Cardiac fibroblast (primary cell): Measurements from ENCODE around the gene SLC6A6.

Experiments used
- DNase-seq, 2 donors: peaks; one replicate each; pipeline versions ENCODE4 v3.0.0 to v3.0.0-alpha.2; 2010; ENCODE audit warnings: low read depth in 2 of 2
- H3K4me3 ChIP-seq, 2 donors: replicated peaks in 1 of 2; 1 replicate in 1 of 2; 2 replicates in 1 of 2; pipeline ENCODE4 v1.5.1; 2011; ENCODE audit warnings: low read depth in 2 of 2, low read length in 2 of 2, mild to moderate bottlenecking in 2 of 2, moderate library complexity in 1 of 2
- TF ChIP-seq, protein P1 (sequence below): IDR thresholded peaks from one replicate; pipeline ENCODE4 v1.5.1; 2011; ENCODE audit warnings: low read depth, mild to moderate bottlenecking, low read length, inconsistent platforms

SLC6A6 gene

DNA sequence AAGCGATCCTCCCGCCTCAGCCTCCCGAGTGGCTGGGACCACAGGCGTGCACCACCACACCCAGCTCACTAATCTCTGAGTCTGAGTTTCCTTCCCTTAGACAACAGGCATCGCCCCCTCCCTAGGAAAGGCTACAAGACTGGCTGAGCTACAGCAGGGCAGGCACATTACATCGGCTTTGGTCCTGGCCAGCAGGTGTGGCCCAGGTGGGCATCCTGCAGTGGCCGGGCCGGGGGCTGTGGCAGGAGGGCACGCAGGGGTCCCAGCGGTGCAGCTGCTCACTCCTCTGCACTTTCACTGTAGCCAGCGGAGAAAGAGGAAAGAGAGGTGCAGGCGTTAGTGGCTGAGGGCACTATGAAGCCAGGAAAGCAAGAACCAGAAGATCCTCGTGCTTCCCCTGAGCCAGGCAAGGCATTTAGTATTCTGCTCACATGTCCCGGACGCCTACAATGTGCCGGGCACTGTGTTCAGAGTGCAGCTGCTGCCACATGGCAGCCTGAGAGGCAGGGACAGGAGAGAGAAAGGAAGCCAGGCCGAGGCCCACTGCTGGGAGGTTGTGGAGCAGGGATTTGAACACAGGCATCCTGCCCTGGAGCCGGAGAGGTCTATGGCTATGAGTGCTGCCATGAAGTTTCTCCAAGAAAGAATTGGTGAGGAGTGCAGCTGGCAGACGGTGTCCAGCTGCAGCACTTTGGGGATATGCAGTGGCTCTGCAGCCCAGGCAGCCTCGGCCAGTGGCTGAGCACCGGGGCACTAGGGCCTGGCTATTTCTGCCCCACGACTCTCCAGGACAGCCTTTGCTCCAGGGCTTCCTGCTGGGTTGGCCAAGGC, 115.4 kb downstream of the SLC6A6 start:
- DNase-seq = no peak
- H3K4me3 ChIP-seq = no peak overlapping the region
- TF ChIP-seq, protein P1, sequence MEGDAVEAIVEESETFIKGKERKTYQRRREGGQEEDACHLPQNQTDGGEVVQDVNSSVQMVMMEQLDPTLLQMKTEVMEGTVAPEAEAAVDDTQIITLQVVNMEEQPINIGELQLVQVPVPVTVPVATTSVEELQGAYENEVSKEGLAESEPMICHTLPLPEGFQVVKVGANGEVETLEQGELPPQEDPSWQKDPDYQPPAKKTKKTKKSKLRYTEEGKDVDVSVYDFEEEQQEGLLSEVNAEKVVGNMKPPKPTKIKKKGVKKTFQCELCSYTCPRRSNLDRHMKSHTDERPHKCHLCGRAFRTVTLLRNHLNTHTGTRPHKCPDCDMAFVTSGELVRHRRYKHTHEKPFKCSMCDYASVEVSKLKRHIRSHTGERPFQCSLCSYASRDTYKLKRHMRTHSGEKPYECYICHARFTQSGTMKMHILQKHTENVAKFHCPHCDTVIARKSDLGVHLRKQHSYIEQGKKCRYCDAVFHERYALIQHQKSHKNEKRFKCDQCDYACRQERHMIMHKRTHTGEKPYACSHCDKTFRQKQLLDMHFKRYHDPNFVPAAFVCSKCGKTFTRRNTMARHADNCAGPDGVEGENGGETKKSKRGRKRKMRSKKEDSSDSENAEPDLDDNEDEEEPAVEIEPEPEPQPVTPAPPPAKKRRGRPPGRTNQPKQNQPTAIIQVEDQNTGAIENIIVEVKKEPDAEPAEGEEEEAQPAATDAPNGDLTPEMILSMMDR = no peak

DNA sequence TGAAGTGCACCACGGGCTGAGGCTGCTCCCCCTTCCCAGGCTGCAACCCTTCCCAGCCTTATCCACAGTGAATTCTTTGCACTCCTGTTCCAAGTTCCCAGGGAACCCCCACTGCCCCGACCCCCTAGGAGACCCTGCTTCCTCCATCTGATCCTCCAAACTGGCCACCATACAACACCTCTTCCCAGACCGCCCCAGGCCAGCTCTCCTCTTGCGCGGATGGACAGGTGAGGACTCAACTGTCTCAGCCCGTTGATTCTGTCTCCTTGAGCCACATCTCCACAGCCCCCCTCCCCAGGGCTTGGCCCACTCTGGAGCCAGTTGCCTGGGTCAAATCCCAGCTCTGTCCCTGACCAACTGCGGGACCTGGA, 116.0 kb downstream of the SLC6A6 start:
- no peak overlapping the region for H3K4me3 ChIP-seq
- TF ChIP-seq, protein P1 = no peak
- DNase-seq = no peak

DNA sequence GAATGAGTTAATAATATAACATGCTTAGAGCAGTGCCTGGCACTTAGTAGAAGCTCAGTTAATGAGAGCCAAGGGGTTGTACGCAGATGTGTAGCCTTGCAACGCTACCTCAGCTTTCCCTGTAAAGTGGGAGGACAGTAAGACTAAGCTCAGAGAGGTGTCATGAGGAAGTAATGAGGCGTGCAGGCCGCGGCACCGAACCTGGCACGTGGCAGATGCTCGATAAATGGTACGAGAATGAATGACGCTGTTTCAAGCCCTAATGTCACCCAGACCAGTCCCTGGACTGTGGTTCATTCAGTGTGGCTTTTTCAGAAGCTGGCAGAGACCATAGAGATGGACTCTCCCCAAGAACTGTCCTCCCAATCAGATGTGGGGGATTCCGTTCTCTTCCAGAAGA, 116.5 kb downstream of the SLC6A6 start:
- DNase-seq = no peak
- TF ChIP-seq, protein P1 = no peak
- no peak overlapping the region for H3K4me3 ChIP-seq

DNA sequence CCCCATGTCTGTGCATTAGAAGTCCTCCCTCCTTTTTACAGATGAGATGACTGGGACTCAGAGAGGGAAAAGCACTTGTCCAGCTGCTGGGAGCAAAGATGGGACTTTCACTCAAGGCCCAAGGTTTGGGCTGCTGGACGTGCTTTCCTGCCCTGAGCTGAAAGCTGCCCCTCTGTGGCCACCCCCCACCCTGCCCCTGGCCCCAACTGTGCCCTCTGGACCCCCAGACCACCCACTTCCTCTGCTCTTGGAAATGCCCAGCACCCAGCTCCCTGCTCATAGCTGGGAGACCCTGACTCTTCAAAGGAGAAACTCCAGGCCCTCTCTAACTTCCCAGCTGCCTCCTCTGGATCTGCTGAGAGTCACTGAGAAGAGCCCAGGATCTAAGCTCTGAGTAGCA, 117.0 kb downstream of the SLC6A6 start:
- no peak for DNase-seq
- TF ChIP-seq, protein P1 = no peak
- no peak overlapping the region for H3K4me3 ChIP-seq

DNA sequence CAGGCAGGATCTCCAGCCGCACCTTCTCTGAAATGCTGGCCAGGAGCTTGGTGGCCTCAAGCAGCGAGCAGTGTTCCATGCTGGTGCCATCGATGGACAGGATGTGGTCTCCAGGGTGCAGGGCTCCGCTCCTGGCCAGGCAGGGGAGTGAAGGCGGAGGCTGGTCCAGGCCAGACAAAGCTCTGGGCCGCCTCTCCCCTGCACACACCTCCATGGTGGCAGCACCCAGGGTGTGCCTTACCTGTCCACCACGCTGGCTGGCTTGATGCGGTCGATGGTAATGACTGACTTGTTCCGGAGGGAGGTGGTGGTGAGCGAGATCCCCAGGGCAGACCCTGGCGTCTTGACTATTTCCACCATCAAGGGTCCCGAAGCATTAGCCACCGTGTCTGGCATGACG, 117.7 kb downstream of the SLC6A6 start:
- DNase-seq = no peak
- H3K4me3 ChIP-seq = no peak overlapping the region
- TF ChIP-seq, protein P1 = no peak

DNA sequence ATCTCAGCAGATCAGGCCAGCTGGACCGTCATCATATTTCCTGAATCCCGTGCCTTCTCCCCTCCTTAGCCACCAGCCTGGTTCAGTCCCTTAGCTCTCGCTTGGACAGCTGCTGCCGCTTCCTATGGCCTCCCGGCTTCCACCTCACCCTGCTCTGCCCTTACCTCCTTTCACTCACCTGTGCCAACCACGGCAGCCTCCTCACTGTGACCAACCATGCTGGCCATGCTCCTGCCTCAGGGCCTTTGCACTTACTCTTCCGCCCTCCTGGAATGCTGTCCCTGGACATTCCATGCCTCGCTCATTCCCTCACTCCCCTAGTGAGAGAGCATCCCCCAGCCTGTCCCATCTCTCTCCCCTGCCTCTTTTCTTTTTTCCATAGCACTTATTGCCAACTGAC, 118.6 kb downstream of the SLC6A6 start:
- TF ChIP-seq, protein P1 = no peak
- DNase-seq = no peak
- no peak overlapping the region for H3K4me3 ChIP-seq

DNA sequence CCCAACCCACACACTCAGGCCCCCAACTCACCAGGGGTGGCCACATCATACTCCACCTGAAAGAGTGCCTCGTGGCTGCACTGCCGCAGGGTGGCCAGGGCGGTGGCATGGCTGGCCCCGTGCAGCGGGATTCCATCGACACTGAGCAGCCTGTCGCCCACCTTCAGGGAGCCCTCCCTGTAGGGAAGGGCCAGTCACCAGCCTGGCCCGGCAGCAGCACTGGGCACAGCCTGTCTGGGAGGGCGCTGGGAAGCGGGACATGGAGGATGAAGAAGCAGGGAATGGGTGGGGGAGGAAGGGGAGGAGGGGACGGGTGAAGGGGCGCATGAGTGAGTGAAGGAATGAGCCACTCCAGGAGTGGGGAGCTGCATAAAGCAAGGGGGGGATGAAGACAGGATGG, 119.2 kb downstream of the SLC6A6 start:
- TF ChIP-seq, protein P1 = no peak
- no peak for DNase-seq
- no peak overlapping the region for H3K4me3 ChIP-seq
